Measurements from ENCODE around the gene DCC. TPM values are rescaled to one million over a fixed set of nuclear protein-coding genes. Genes with fewer than 3 reads are reported as not detected.

The DCC gene
- not detected in 5 replicates for total RNA-seq (2022; extraction: Qiagen RNA extraction)

DNA sequence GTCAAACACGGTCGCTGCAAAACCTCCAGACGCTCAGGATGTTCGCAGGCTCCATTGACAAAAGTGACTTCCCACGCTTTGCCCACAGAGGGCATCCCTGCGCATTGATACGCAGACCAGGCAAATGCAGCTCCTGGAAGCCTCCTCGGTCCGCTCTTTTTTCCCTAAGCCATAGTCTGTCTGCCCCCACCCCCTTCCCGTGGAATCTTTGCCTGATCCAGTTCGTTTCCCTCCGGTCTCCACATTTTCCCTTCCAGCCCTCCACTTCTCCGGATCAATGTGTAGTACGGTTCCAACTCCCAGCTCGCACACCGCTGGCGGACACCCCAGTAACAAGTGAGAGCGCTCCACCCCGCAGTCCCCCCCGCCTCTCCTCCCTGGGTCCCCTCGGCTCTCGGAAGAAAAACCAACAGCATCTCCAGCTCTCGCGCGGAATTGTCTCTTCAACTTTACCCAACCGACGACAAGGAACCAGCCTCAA is at the start of gene DCC:
TSS of gene DCC (plus strand) at position 307 of the 481 bp plus-strand sequence. CDS start 591 bp downstream, outside the sequence.

Data from A549 treated with AZD2906 at 1 μM for 4 hours (cell line).